Suppressor macrophage treated with lipopolysaccharide for 1 hour (primary cell): ENCODE data around the gene SAV1.
"Not testable (repeated sequence)": the region's sequence is repeated elsewhere in the genome, so short reads cannot be mapped to it uniquely, and the experiment has no call there.

Experiments
- DNase-seq, 3 donors: peaks; one replicate each; pipeline ENCODE4 v3.0.0-alpha.2; 2020 to 2022

Gene SAV1

DNA sequence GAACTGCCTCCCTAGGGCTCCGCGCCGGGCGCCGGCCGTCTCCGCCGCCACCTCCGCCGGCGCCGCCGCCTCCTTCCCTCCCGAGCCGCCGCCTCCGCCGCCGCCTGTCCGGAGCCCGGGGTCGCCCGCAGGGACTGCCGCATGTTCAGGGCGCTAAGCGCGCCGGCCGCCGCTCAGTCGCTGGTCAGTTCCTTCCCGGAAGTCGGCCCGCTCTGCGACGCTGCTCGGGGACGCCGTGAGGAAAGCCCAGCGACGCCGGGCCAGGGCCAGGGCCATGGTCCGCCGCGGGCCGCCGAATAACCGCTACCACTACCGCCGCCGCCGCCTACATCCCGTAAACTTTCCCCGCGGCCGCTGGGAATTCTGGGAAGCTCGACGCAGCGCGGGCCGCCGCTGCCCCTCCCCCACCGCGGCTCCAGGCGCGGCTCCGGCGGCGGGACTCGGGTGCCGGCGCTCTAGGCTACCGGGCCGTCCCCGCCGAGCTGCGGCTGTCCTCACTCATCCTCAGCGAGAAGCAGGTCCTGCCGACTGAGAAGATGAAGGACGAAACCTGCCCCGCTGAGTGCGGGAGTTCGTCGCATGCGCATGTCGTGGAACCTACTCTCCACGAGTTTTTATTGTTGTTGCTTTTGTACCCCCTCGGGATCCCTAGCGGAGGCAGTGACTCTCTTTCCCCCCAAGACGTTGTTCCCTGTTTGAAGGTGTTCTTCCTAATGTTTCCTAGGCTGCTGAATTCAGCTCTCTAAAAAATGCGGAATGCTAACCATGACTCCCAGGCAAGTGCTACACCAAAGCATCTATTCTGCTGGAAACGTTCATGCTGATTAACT lies at the start of gene SAV1:
SAV1 (minus strand) TSS at position 311 of the 830 bp plus-strand sequence. CDS start 339 bp downstream, outside the sequence.
- peak; percentile 85 to 94 (median 90) for DNase-seq

GRCh38 chr14:50717811-50718210 lies 49.7 kb upstream of the SAV1 start:
- DNase-seq: no peak

DNA sequence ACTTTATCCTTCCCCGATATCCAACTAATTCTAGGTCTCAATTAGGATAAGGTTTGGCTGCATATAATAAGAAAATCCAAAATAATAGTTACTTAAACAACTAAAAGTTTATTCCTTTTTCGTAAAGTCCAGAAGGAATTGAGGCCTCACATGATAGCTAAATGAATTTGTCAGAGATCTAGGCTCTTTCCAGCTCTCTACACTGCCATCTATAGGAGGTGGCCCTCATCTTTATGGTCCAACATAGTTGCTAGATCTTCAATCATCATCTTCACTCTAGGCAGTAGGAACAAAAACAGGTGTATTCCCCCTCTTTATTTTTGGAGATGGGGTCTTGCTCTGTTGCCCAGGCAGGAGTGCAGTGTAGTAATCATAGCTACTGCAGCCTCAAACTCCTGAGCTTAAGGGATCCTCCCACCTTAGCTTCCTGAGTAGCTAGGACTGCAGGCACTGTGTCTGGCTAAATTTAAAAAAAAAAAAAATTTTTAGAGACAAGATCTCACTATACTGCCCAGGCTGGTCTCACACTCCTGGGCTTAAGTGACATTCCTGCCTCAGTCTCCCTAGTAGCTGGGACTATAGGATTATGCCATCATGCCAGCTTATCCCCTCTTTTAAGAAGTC lies 46.5 kb upstream of the SAV1 start:
- DNase-seq: peak; percentile 67 to 70 (median 67)

GRCh38 chr14:50711043-50711442 lies 42.9 kb upstream of the SAV1 start:
- no peak for DNase-seq

GRCh38 chr14:50705026-50705593 lies 37.0 kb upstream of the SAV1 start:
- DNase-seq: no peak

GRCh38 chr14:50704454-50705010 lies 36.4 kb upstream of the SAV1 start:
- no peak for DNase-seq

DNA sequence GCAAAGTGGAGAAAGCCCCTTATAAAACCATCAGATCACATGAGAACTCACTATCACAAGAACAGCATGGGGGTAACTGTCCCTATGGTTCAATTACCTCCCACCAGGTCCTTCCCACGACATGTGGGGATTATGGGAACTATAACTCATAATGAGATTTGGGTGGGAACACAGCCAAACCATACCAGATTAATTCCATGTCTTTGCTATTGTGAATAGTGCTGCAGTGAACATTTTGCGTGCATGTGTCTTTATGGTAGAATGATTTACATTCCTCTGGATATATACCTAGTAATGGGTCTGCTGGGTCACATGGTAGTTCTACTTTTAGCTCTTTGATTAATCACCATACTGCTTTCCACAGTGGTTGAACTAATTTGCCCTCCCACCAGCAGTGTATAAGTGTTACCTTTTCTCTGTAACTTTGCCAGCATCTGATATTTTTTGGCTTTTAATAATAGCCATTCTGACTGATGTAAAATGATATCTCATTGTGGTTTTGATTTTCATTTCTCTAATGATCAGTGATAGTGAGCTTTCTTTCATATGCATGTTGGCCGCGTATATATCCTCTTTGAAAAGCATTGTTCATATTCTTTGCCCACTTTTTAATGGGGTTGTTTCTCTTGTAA lies 29.7 kb upstream of the SAV1 start:
- DNase-seq: no peak

- not testable (repeated sequence) for DNase-seq
Measured at GRCh38 chr14:50694260-50694659, 26.2 kb upstream of the SAV1 start.

- DNase-seq: no peak
Measured at GRCh38 chr14:50688875-50689274, 20.8 kb upstream of the SAV1 start.

DNA sequence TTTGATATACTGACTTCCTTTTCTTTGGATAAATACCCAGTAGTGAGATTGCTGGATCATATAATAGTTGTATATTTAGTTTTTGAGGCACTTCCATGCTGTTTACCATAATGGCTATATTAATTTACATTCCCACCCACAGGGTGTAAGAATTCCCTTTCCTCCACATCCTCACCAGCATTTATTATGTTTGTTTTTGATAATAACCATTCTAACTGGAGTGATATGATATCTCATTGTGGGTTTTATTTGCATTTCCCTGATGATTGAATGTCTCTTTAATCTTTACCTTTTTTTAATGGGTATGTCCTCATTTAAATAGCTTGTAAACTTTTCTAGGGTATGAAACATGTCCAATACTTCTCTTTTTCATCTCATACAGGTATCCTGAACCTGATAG lies 11.6 kb upstream of the SAV1 start:
- DNase-seq: no peak

- no peak for DNase-seq
Measured at GRCh38 chr14:50678163-50678562, 10.1 kb upstream of the SAV1 start.

- DNase-seq: peak; percentile 59 to 88 (median 86)
Measured at GRCh38 chr14:50677527-50678063, 9.5 kb upstream of the SAV1 start.

DNA sequence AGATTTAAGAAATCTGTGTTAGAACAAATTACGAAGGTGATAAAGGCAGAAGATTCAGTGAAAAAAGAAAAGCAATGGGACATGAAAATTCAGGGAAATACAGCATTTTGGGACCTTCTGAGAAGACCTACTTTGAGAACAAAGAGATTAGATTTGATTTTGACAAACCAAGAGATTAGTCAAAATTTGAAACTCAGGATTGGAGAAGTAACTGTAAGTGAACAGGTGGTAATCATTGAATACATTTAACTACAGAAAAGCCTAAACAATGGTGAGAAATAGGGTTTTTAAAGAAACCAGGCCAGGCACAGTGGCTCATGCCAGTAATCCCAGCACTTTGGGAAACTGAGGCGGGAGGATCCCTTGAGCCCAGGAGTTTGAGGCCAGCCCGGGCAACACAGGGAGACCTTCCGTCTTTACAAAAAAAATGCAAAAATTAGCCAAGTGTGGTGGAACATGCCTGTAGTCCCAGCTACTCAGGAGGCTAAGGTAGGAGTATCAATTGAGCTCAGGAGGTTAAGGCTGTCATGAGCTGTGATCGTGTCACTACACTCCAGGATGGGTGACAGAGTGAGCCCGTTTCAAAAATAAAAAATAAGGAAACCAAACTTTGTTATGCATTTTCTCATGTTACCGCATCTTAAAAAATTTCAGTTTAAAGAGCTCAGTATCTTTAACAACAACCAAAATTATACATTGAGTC lies 8.9 kb upstream of the SAV1 start:
- DNase-seq: no peak

GRCh38 chr14:50675597-50675996 lies 7.5 kb upstream of the SAV1 start:
- no peak for DNase-seq

DNA sequence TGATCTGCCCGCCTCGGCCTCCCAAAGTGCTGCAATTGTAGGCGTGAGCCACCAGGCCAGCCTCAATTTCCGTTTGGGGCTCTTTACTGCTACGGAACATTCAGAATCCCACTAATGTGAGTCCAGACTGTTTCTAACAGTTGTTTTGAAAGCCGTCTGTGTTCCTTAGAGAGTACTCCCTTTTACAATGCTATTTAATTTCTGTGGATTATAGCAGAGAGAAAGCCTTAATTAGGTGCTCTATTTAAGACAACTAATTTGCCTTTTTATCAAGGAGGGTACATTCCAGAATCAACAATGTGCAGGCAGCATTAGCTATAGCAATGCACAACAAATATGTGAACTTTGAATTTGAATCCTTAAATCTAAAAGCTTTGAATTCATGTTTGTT lies 2.8 kb upstream of the SAV1 start:
- no peak for DNase-seq

- DNase-seq: no peak
Measured at GRCh38 chr14:50670196-50670865, 2.2 kb upstream of the SAV1 start.

DNA sequence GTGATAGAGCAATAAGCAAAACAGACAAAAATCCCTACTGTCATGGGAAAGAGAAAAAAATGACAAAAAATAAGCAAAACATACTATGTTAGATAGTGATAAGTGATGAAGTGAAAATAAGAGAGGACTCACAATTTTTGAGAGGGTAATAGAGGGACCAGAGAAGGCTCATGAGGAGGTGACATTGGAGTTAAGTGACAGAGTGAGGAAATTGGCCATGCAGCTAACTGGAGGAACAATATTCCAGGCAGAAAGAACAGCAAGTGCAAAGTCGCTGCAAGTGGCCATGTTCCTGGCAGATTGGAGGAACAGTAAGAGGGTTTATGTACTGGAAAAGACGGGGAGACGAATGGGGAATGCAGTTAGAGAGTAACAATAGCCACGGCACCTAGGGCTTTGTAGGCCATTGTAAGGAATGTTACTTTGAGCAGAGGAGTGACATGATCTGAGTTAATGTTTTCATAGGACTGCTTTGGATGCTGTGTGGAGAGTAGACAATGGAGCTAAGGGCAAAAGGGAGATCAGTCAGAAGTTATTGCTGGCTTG lies 1.4 kb upstream of the SAV1 start:
- DNase-seq: no peak

- peak in 2 of 3 donors; percentile 84 to 88 for DNase-seq
Measured at GRCh38 chr14:50668826-50669143, 679 bp upstream of the SAV1 start.

GRCh38 chr14:50667684-50667995 lies 466 bp downstream of the SAV1 start:
- no peak for DNase-seq

- DNase-seq: peak; percentile 75 to 88 (median 85)
Measured at GRCh38 chr14:50666772-50667683, 1.1 kb downstream of the SAV1 start.

GRCh38 chr14:50665300-50665699 lies 2.8 kb downstream of the SAV1 start:
- DNase-seq: not testable (repeated sequence)
